A673 (cell line): ENCODE data around the gene KRT7.

Source experiments
- CTCF ChIP-seq: fragments of 300-800, 200-600 bp; sonication (generic); conservative IDR thresholded peaks from 2 replicates; pipeline ENCODE4 v1.5.1; 2017; ENCODE audit warnings: low read depth, mild to moderate bottlenecking, antibody characterized with exemption, low read length, moderate library complexity, mixed read lengths
- EZH2 ChIP-seq: fragments of 200-600 bp; sonication (generic); IDR thresholded peaks from 2 replicates; pipeline ENCODE4 v1.6.1; 2017; ENCODE audit warnings: borderline replicate concordance, low read depth, mild to moderate bottlenecking, mixed read lengths, antibody characterized with exemption, low read length; ENCODE audit not compliant: poor library complexity, severe bottlenecking

DNA sequence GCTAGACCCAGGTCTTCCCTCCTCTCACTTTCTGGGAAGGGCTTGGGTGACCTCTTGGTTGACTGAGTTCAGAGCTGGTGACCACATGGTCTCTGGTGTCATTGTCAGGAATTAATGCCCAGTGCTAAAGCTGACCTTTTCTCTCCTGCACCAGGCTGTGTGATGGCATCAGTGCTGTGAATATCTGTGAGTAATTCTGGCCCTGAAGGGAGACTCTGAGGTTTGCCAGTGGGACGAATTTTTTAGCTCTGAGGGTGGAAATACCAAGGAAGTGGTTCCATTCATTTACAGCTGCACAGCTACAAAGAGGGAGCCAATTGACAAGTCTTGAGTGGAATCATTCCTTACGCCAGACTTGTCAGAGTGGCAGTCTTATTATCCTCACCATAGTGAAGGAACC lies 35.2 kb downstream of the KRT7 start:
- TF ChIP-seq EZH2 (no peak), CTCF (no peak)
